Activated CD8-positive, alpha-beta memory T cell treated with anti-CD3 and anti-CD28 coated beads for 4 hours (primary cell): ENCODE results near the gene CROCC2.
A peak's percentile ranks its signal among the peaks of the same experiment; 100 is the strongest.

ENCODE experiments used
- DNase-seq, 2 donors: peaks; one replicate each; pipeline ENCODE4 v3.0.0-alpha.2; 2020; ENCODE audit warnings: low read depth in 2 of 2

The CROCC2 gene

DNA sequence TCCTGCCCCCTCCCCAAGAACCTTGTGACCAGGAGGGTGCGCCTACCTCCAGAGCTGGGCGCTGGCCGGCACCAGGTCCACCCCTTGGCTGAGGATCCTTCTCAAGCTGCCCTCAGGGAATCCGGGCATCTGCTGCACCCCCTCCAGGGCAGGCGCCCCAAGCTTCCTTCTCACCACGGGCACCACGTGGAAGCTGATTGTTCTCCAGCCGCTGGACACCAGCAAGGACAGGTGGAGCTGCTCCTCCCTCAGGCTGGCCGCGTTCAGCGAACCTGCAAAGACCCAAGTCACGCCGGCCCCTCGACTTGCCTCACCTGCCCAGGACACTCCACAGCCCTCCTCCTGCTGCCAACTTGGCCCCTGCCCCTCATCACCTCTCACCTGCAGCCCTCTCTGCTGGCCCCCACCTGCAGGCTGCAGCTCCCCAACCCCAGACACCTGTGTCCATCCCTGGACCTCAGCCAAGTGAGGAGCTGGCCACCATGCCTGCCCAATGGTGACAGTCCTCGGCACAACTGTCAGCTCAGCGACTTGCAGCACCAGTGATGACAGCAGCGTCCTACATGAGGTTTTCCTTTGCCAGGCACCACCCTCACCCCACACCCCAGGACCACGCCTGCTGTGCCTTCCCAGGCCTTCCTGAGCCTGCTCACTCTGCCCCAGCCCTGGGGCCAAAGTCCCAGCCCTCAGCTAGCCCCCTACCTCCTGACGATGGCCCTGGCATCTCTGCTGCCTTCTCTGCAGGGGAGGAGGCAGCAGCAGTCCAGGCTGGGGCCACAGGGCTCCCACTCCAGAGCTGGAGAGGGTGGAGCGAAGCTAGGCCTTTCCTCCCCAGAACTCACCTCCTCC, 14.4 kb upstream of the CROCC2 start:
- DNase-seq, result no peak

DNA sequence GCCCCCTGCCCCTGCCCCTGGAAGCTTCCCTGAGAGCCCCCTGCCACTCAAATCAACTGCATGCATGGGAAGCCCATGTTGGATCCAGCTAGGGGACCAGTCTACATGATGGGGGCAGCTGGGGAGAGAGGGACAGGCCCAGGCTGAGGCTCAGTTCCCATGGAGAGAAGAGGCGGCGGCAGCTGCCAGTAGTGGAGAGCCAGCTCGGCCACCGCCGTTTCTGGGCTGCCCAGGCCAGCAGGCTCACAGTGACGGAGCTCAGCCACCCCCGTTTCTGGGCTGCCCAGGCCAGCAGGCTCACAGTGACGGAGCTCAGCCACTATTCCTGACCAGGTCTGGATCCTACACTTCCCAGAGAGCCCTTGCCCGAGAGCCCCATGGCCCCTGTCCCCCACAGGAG, 13.8 kb upstream of the CROCC2 start:
- no peak for DNase-seq

DNA sequence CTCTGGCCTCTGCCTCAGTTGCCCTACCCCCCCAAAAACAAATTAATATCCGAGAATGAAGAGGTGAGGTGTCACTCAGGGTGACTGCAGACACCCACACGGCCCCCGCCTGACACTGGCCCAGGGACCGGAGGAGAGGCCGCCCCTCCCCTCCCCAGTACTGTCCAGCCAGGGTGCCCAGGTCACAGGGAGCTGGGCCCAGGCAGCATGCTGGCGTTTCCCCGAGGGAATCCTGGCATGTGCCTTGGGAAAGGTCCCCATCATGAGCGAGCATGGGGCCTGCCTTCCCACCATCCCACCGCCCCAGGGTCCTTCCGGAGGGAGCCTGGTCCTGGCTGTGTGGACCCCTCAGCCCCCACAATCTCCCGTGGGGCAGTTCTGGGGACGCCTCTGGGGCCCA, 13.2 kb upstream of the CROCC2 start:
- no peak for DNase-seq

GRCh38 chr2:240893363-240893844, 12.7 kb upstream of the CROCC2 start:
- DNase-seq, result peak in 1 of 2 donors; percentile 49

DNA sequence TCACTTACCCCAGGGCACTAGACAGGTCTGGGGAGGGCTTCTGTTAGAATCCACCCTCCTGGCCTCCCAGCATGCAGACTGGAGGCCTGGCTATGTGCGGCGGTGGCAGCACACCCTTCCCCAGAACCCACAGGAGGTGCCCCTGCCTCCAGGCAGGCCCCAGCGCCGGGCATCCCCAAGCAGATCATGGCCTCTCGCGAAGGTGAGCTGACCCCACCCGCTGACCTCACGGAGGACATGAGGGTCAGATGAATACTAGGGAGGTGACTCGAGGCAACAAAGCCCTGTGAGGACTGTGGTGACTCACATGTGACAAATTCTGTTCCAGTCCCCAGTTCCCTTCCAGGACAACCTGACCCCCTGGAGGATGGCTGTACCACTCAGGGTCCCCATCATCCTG, 12.1 kb upstream of the CROCC2 start:
- DNase-seq, result no peak

GRCh38 chr2:240894836-240895558, 11.1 kb upstream of the CROCC2 start:
- no peak for DNase-seq

DNA sequence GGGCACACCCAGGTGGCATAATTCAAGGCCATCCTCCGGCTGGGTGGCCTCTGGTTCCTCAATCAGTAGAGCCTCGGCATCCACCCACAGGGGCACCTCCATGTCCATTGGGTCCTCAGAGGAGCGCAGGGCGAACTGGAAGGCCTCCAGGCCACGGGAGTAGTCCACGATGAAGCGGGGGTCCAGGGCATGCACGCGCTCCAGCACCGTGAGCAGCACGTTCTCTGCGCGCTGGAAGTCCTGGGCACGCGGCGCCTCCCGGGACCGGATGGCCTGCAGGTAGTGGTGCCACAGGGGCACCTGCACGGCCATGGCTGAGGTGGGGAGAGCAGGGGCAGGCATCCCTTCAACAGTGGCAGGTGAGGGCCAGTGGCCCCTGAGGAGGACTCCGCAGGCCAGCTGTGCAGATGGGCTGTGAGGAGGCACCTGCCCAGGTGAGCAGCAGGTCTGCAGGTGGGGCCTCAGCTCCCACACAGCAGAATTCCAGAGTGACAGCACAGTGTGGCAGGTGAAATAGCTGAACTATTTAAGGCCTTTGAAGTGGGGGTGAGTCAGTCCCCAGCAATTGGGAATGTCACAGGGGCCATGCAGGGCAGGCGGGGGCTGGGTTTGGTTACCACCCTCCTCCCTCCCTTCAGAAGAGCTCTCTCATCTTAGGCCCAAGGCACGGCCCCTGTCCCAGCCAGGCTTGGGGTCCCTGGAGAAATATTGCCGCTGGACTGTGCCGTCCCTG, 10.3 kb upstream of the CROCC2 start, which contains the start of gene MAB21L4:
Gene MAB21L4 (minus strand): TSS at position 501 of the 733 bp plus-strand sequence. CDS start 159 bp downstream, at position 342.
- no peak for DNase-seq

DNA sequence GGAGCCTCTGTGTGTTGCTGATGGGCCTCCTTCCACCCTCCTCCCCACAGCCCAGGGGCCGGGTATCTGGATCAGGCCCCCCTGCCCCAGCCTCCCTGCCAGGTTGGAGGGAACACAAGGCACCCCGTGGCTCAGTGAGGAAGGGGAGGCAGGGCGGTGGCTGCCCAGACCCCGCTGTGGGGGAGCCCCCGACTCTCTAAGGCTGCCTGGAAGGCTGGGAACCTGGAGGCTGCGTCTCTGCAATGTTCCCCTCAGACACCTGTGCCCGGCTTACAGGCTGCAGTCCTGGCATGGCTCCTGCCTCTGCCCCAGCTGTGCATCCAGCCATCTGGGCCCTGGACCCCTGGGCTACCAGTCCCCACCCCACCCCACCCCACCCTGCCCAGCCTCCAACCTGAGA, 9.7 kb upstream of the CROCC2 start:
- no peak for DNase-seq

DNA sequence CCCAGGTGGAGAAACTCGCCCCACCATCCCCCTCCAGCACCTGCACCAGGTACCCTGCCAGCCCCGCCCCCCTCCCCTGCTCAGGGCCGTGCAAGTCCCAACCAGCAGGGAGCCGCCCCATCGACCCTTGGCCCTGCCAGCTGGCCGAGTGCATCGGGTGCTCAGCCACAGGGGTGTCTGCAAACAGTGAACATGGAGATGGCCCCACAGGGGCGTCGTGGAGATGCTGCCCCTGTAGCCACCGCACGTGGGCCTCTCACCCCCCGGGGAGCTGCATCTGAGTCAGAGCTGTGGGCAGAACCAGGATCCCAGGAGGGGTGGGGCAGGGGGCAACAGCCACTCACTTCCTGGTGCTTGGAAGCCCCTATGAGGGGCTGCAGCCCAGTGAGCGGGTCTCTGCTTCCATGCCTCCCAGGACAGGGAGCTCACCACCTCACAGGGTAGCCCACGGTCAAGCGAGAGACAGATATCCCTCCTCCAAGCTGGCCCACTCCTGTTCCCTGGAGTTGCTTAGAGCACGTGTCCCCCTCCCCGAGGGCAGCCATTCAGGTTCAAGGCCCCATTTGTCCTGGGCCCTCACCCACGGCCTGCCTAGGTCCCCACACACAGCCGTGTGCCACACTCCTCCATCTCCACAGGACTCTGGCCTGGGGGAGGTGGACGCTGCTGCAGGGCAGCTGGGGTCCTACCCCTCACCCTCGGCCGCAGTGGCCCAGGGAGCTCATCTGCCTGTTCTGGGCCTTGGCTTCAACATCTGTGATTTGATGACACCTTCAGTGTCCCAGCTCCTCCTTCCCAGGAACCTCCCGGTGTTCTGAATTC, 9.1 kb upstream of the CROCC2 start:
- no peak for DNase-seq

DNA sequence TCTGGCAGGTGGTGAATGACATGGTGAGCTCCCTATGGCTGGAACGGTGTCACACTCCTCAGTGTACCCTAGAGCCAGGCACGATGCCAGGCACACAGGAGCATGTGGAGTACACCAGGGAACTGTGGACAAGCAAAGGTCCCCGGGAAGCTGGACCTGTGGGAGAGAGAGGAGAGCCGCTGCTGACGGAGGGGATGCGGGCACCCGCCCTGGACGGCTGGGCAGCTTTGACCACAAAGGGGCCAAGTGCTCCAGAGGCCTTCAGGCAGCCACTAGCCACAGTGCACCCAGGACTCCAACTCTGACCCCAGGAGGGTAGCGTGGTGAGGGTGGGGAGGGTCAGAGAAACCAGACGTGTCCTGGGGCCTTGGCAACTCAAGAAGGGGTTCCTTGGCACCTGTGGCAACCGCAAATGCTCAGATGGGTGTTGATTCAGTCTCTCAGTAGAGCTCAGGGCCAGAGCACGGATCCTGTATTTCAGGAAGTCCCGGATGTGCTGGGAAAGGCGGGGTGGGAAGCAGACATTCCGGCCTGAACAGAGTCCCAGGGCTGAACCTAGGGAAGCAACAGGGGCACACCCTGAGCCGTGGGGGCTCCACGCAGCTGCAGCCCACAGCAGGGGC, 7.9 kb upstream of the CROCC2 start:
- DNase-seq, result no peak

DNA sequence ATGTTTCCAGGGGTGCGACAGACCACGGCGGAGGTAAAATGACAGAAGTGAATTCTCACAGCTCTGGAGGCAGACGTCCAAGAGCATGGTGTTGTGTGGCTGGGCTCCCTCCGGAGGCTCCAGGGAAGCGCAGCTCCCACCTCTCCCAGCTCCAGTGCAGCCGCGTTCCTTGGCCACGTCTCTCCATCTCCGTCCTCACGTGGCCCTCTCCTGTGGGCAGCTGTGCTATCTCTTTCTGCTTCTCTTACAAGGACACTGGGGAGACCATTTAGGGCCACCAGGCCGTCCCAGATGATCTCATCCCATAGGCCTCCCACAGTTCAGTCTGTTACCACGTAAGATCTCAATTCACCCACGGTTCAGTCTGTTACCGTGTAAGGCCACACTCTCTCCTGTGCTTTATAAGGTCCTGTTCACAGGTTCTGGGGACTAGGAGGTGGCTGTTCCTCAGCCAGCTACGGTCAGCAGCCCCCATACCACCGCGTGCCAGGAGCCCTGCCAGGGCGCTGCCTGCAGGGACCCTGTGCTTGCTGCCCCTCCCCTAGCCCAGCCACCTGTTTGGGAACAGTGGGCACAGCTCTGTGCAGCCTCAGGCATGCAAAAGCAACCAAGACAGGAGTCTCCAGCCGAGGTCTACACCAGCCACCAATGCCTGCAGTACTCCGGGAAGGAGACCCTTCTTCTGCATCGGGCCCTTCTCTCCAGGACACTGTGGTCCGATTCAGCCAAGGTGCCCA, 7.2 kb upstream of the CROCC2 start:
- no peak for DNase-seq

- DNase-seq, result no peak
These were observed 6.7 kb upstream of the CROCC2 start for GRCh38 chr2:240899468-240899865.

- no peak for DNase-seq
These were observed 5.8 kb upstream of the CROCC2 start for GRCh38 chr2:240900141-240900860.

GRCh38 chr2:240901986-240902614, 4.0 kb upstream of the CROCC2 start:
- DNase-seq, result no peak

GRCh38 chr2:240902615-240903041, 3.5 kb upstream of the CROCC2 start:
- no peak for DNase-seq

- DNase-seq, result no peak
These were observed 2.7 kb upstream of the CROCC2 start for GRCh38 chr2:240903191-240904060.

GRCh38 chr2:240904216-240905175, 1.6 kb upstream of the CROCC2 start:
- no peak for DNase-seq
